Hepatic stellate cell (primary cell): Measurements from ENCODE around the gene PNMA8C.
"Not testable (repeated sequence)": the region's sequence is repeated elsewhere in the genome, so short reads cannot be mapped to it uniquely, and the experiment has no call there.

ENCODE experiments used
- DNase-seq: peaks from one replicate; pipeline ENCODE4 v3.0.0; 2011; ENCODE audit warnings: low spot score

PNMA8C gene

GRCh38 chr19:46411088-46411924 lies 17.4 kb downstream of the PNMA8C start:
- no peak for DNase-seq

GRCh38 chr19:46410205-46411087 lies 18.3 kb downstream of the PNMA8C start:
- no peak for DNase-seq

- no peak for DNase-seq
Observed at GRCh38 chr19:46409191-46409590, 19.5 kb downstream of the PNMA8C start.

GRCh38 chr19:46408664-46409039 lies 20.1 kb downstream of the PNMA8C start:
- DNase-seq, result peak; percentile 30

- DNase-seq, result no peak
Observed at GRCh38 chr19:46407856-46408663, 20.7 kb downstream of the PNMA8C start.

GRCh38 chr19:46406976-46407375 lies 21.8 kb downstream of the PNMA8C start:
- no peak for DNase-seq

- no peak for DNase-seq
Observed at GRCh38 chr19:46404753-46405468, 23.8 kb downstream of the PNMA8C start.

- peak; percentile 67 for DNase-seq
Observed at GRCh38 chr19:46404055-46404752, 24.5 kb downstream of the PNMA8C start.

- no peak for DNase-seq
Observed at GRCh38 chr19:46402725-46403124, 26.0 kb downstream of the PNMA8C start.

GRCh38 chr19:46397801-46398479 lies 30.8 kb downstream of the PNMA8C start:
- DNase-seq, result not testable (repeated sequence)

- no peak for DNase-seq
Observed at GRCh38 chr19:46394402-46394797, 34.3 kb downstream of the PNMA8C start.

GRCh38 chr19:46393456-46394401 lies 35.0 kb downstream of the PNMA8C start:
- no peak for DNase-seq

- DNase-seq, result no peak
Observed at GRCh38 chr19:46392837-46393236, 35.9 kb downstream of the PNMA8C start.

- peak; percentile 84 for DNase-seq
Observed at GRCh38 chr19:46392252-46392801, 36.4 kb downstream of the PNMA8C start.

- DNase-seq, result peak; percentile 31
Observed at GRCh38 chr19:46391296-46392251, 37.2 kb downstream of the PNMA8C start.

GRCh38 chr19:46390866-46391265 lies 37.9 kb downstream of the PNMA8C start:
- no peak for DNase-seq

- DNase-seq, result no peak
Observed at GRCh38 chr19:46390121-46390858, 38.4 kb downstream of the PNMA8C start.
